RWPE1 (cell line): Measurements from ENCODE around the gene EMC8.

Experiments
- CTCF ChIA-PET: fragments of 350-600 bp; sonication (Branson Sonifier 250); formaldehyde crosslinking; extraction: SDS; loops from one replicate; lab custom pipeline; 2021; lab: Yijun Ruan, JAX
- POLR2A ChIA-PET: fragments of 400-600 bp; formaldehyde crosslinking; extraction: SDS; loops from one replicate; lab custom pipeline; 2020; ENCODE audit warnings: antibody characterized with exemption; ENCODE audit not compliant: low non-redundant PET; lab: Yijun Ruan, JAX
- DNase-seq: peaks from one replicate; pipeline ENCODE4 v3.0.0; 2012; ENCODE audit warnings: low spot score
- H3K27ac ChIP-seq: fragments of 450-650 bp; 2 replicates; pipeline ENCODE4 v1.5.1; 2017
- CTCF ChIP-seq: fragments of 450-650 bp; conservative IDR thresholded peaks from 2 replicates; pipeline ENCODE4 v1.5.1; 2017; ENCODE audit warnings: low read depth, mild to moderate bottlenecking

The EMC8 gene

GRCh38 chr16:85844786-85845185 is 45.4 kb upstream of the EMC8 start:
- no peak for DNase-seq
- no peak for TF ChIP-seq CTCF
- no peak overlapping the region for H3K27ac ChIP-seq
- ChIA-PET POLR2A (no interaction called here), CTCF (interaction anchor here (1.6 kb wide), 1 partner anchor 23 kb away, joined by 4 read pairs; no protein-coding TSS in a partner anchor)

GRCh38 chr16:85844169-85844481 is 44.8 kb upstream of the EMC8 start:
- DNase-seq = no peak
- no peak overlapping the region for H3K27ac ChIP-seq
- no peak for TF ChIP-seq CTCF
- CTCF ChIA-PET = interaction anchor here (1.6 kb wide), 1 partner anchor 23 kb away, joined by 4 read pairs; no protein-coding TSS in a partner anchor
- POLR2A ChIA-PET = no interaction called here

- no peak for TF ChIP-seq CTCF
- ChIA-PET CTCF (interaction anchor here (0.7 kb wide), 1 partner anchor 12 kb away, joined by 4 read pairs; no protein-coding TSS in a partner anchor), POLR2A (no interaction called here)
- H3K27ac ChIP-seq = no peak overlapping the region
- DNase-seq = no peak
Measured at GRCh38 chr16:85843471-85844168, 44.3 kb upstream of the EMC8 start.

- no peak for TF ChIP-seq CTCF
- H3K27ac ChIP-seq = no peak overlapping the region
- CTCF ChIA-PET = interaction anchor here (0.7 kb wide), 1 partner anchor 11 kb away, joined by 4 read pairs; no protein-coding TSS in a partner anchor
- POLR2A ChIA-PET = no interaction called here
- no peak for DNase-seq
Measured at GRCh38 chr16:85842848-85843247, 43.5 kb upstream of the EMC8 start.

- POLR2A ChIA-PET = no interaction called here
- no peak for TF ChIP-seq CTCF
- H3K27ac ChIP-seq = no peak overlapping the region
- CTCF ChIA-PET = no interaction called here
- no peak for DNase-seq
Measured at GRCh38 chr16:85842435-85842834, 43.1 kb upstream of the EMC8 start.

- ChIA-PET POLR2A (no interaction called here), CTCF (no interaction called here)
- no peak overlapping the region for H3K27ac ChIP-seq
- DNase-seq = no peak
- TF ChIP-seq CTCF = no peak
Measured at GRCh38 chr16:85840801-85841200, 41.5 kb upstream of the EMC8 start.
